ENCODE data around the gene GIMAP5. TPM values are rescaled to one million over a fixed set of nuclear protein-coding genes. Genes with fewer than 3 reads are reported as not detected.

The GIMAP5 gene
- total and polyA plus RNA-seq, 2 donors (not counting 1 experiment from before 2014, with no cell fraction given) = not detected

GRCh38 chr7:150735596-150736358 is 1.4 kb upstream of the GIMAP5 start:
- H3K4me3 ChIP-seq (replicated peaks in 1 of 4; ENCODE audit: control extremely low read depth in 1 of 4, insufficient read depth in 1 of 4, low read depth in 3 of 4, low read length in 4 of 4) = no peak overlapping the region
- H3K27me3 ChIP-seq (ENCODE audit: control insufficient read depth, insufficient read depth, low read length) = no peaks in the 10 kb centered on the region
- no peaks in the 10 kb centered on the region for H4K20me1 ChIP-seq (ENCODE audit: control insufficient read depth, extremely low read depth, insufficient read depth, low read length)
- H3K9ac ChIP-seq (ENCODE audit: insufficient read depth, low read length) = no peak overlapping the region
- no peaks in the 10 kb centered on the region for H3K79me2 ChIP-seq (ENCODE audit: control insufficient read depth, insufficient read depth, low read length)
- no peaks in the 10 kb centered on the region for H3K9me3 ChIP-seq (ENCODE audit: control insufficient read depth, insufficient read depth, low read depth, low read length)
- no peak overlapping the region for H3K4me2 ChIP-seq (ENCODE audit: extremely low read depth, insufficient read depth, low read length)
- no peaks in the 10 kb centered on the region for H3K4me1 ChIP-seq (ENCODE audit: control insufficient read depth, extremely low read depth, insufficient read depth, low read length)
- no peak overlapping the region for H2AFZ ChIP-seq (ENCODE audit: low read length)
- no peak for TF ChIP-seq CTCF (conservative IDR thresholded peaks at IDR 0.05 in 1 of 2, IDR thresholded peaks at IDR 0.05 in 1 of 2; ENCODE audit: low read depth in 1 of 2, low read length in 2 of 2)
- TF ChIP-seq EZH2 (IDR thresholded peaks at IDR 0.05; ENCODE audit: low read length, missing control alignments) = no peak
- DNase-seq (ENCODE audit: low read depth in 2 of 2) = no peak
- H3K36me3 ChIP-seq (ENCODE audit: control insufficient read depth, insufficient read depth, low read length) = no peaks in the 10 kb centered on the region
- H3K27ac ChIP-seq (ENCODE audit: insufficient read depth, low read length) = no peak overlapping the region

GRCh38 chr7:150736864-150737263 is 354 bp upstream of the GIMAP5 start:
- Histone ChIP-seq H4K20me1 (ENCODE audit: control insufficient read depth, extremely low read depth, insufficient read depth, low read length) (no peaks in the 10 kb centered on the region), H3K4me3 (replicated peaks in 1 of 4; ENCODE audit: control extremely low read depth in 1 of 4, insufficient read depth in 1 of 4, low read depth in 3 of 4, low read length in 4 of 4) (no peak overlapping the region), H3K4me1 (ENCODE audit: control insufficient read depth, extremely low read depth, insufficient read depth, low read length) (no peaks in the 10 kb centered on the region), H3K27me3 (ENCODE audit: control insufficient read depth, insufficient read depth, low read length) (no peaks in the 10 kb centered on the region), H3K79me2 (ENCODE audit: control insufficient read depth, insufficient read depth, low read length) (no peaks in the 10 kb centered on the region), H3K36me3 (ENCODE audit: control insufficient read depth, insufficient read depth, low read length) (no peaks in the 10 kb centered on the region), H2AFZ (ENCODE audit: low read length) (no peak overlapping the region), H3K27ac (ENCODE audit: insufficient read depth, low read length) (no peak overlapping the region), H3K9me3 (ENCODE audit: control insufficient read depth, insufficient read depth, low read depth, low read length) (no peaks in the 10 kb centered on the region), H3K4me2 (ENCODE audit: extremely low read depth, insufficient read depth, low read length) (no peak overlapping the region), H3K9ac (ENCODE audit: insufficient read depth, low read length) (no peak overlapping the region)
- no peak for TF ChIP-seq EZH2 (IDR thresholded peaks at IDR 0.05; ENCODE audit: low read length, missing control alignments)
- no peak for TF ChIP-seq CTCF (conservative IDR thresholded peaks at IDR 0.05 in 1 of 2, IDR thresholded peaks at IDR 0.05 in 1 of 2; ENCODE audit: low read depth in 1 of 2, low read length in 2 of 2)
- DNase-seq (ENCODE audit: low read depth in 2 of 2) = no peak

DNA sequence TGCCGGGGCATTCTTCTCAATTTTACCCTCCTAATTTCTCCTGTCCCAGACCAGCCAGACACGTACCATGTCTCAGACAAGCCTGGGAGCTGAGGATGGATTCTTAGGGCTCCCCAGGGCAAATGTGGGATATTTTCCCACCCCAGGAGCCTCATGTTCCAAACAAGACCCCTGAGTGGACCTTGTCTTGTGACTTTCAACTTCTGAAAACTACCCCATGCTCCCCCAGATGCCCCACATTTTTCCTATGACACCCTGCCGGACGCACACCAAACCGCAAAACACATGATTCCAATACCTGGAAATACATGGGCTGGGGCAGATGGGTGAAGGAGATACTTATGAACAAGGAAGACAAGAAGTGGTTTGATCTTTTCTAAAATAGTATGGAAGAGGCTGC is 874 bp downstream of the GIMAP5 start:
- Histone ChIP-seq H3K4me2 (ENCODE audit: extremely low read depth, insufficient read depth, low read length) (no peak overlapping the region), H3K9ac (ENCODE audit: insufficient read depth, low read length) (no peak overlapping the region), H4K20me1 (ENCODE audit: control insufficient read depth, extremely low read depth, insufficient read depth, low read length) (no peaks in the 10 kb centered on the region), H3K79me2 (ENCODE audit: control insufficient read depth, insufficient read depth, low read length) (no peaks in the 10 kb centered on the region), H3K9me3 (ENCODE audit: control insufficient read depth, insufficient read depth, low read depth, low read length) (no peaks in the 10 kb centered on the region), H3K36me3 (ENCODE audit: control insufficient read depth, insufficient read depth, low read length) (no peaks in the 10 kb centered on the region), H3K27me3 (ENCODE audit: control insufficient read depth, insufficient read depth, low read length) (no peaks in the 10 kb centered on the region), H3K27ac (ENCODE audit: insufficient read depth, low read length) (no peak overlapping the region), H3K4me1 (ENCODE audit: control insufficient read depth, extremely low read depth, insufficient read depth, low read length) (no peaks in the 10 kb centered on the region), H3K4me3 (replicated peaks in 1 of 4; ENCODE audit: control extremely low read depth in 1 of 4, insufficient read depth in 1 of 4, low read depth in 3 of 4, low read length in 4 of 4) (no peak overlapping the region), H2AFZ (ENCODE audit: low read length) (no peak overlapping the region)
- no peak for TF ChIP-seq EZH2 (IDR thresholded peaks at IDR 0.05; ENCODE audit: low read length, missing control alignments)
- no peak for TF ChIP-seq CTCF (conservative IDR thresholded peaks at IDR 0.05 in 1 of 2, IDR thresholded peaks at IDR 0.05 in 1 of 2; ENCODE audit: low read depth in 1 of 2, low read length in 2 of 2)
- DNase-seq (ENCODE audit: low read depth in 2 of 2) = no peak

Data from fibroblast of lung (primary cell).